Liver (tissue), 9 donors: ENCODE measurements around the gene DNAJC19. TPM values are rescaled to one million over a fixed set of nuclear protein-coding genes. Genes with fewer than 3 reads are reported as not detected.
A peak's percentile ranks its signal among the peaks of the same experiment; 100 is the strongest.
"Not testable (repeated sequence)": the region's sequence is repeated elsewhere in the genome, so short reads cannot be mapped to it uniquely, and the experiment has no call there.

Experiments
- DNase-seq: peaks from one replicate; pipeline ENCODE4 v3.0.0-alpha.2; 2017; ENCODE audit warnings: low spot score
- H3K27ac ChIP-seq, 2 donors: one replicate each; pipeline ENCODE4 v1.7.0; 2013; ENCODE audit warnings: inconsistent platforms in 2 of 2, low read length in 2 of 2, control low read depth in 1 of 2, low read depth in 1 of 2, mild to moderate bottlenecking in 1 of 2
- H3K27me3 ChIP-seq, 4 donors: one replicate each; pipeline versions ENCODE4 v1.6.1 to v1.7.0; 2013; ENCODE audit warnings: low read length in 3 of 4, inconsistent platforms in 1 of 4, mild to moderate bottlenecking in 1 of 4, moderate library complexity in 1 of 4; ENCODE audit not compliant: control insufficient read depth in 4 of 4, insufficient read depth in 4 of 4
- H3K36me3 ChIP-seq, 4 donors: one replicate each; pipeline versions ENCODE4 v1.6.1 to v1.7.0; 2013; ENCODE audit warnings: low read length in 3 of 4, mild to moderate bottlenecking in 3 of 4, low read depth in 1 of 4, moderate library complexity in 1 of 4; ENCODE audit not compliant: control insufficient read depth in 4 of 4, insufficient read depth in 3 of 4
- H3K4me1 ChIP-seq, 4 donors: one replicate each; pipeline versions ENCODE4 v1.6.1 to v1.7.0; 2013; ENCODE audit warnings: low read length in 3 of 4, mild to moderate bottlenecking in 3 of 4, moderate library complexity in 1 of 4; ENCODE audit not compliant: control insufficient read depth in 4 of 4, insufficient read depth in 4 of 4
- H3K4me3 ChIP-seq, 3 donors: one replicate each; pipeline versions ENCODE4 v1.6.1 to v1.7.0; 2013; ENCODE audit warnings: low read length in 3 of 3, control low read depth in 1 of 3, low read depth in 1 of 3, mild to moderate bottlenecking in 1 of 3
- H3K9ac ChIP-seq, 2 donors: one replicate each; pipeline ENCODE4 v1.7.0; 2013; ENCODE audit warnings: low read length in 2 of 2, mild to moderate bottlenecking in 2 of 2, moderate library complexity in 2 of 2, control low read depth in 1 of 2, low read depth in 1 of 2
- H3K9me3 ChIP-seq, 4 donors: one replicate each; pipeline versions ENCODE4 v1.6.1 to v1.7.0; 2013; ENCODE audit warnings: low read length in 3 of 4; ENCODE audit not compliant: control insufficient read depth in 4 of 4
- ATF3 ChIP-seq: IDR thresholded peaks from 2 replicates; pipeline ENCODE4 v1.6.1; 2016; ENCODE audit warnings: antibody characterized with exemption
- CTCF ChIP-seq: fragments of 150-350 bp; IDR thresholded peaks from 2 replicates; pipeline ENCODE4 v1.5.1; 2017; ENCODE audit warnings: improper control_type of control experiment, low read depth, low read length; ENCODE audit not compliant: missing input control
- EGR1 ChIP-seq, 2 donors: IDR thresholded peaks; 2 replicates each; pipeline ENCODE4 v1.6.1; 2016 to 2018; ENCODE audit warnings: antibody characterized with exemption in 2 of 2, low read depth in 2 of 2
- FOXA1 ChIP-seq: IDR thresholded peaks from 2 replicates; pipeline ENCODE4 v1.6.1; 2016; ENCODE audit warnings: antibody characterized with exemption
- FOXA2 ChIP-seq: IDR thresholded peaks from 2 replicates; pipeline ENCODE4 v1.6.1; 2016; ENCODE audit warnings: antibody characterized with exemption
- GABPA ChIP-seq, 2 donors: IDR thresholded peaks in 1 of 2; conservative IDR thresholded peaks in 1 of 2; 2 replicates each; pipeline ENCODE4 v1.6.1; 2016; ENCODE audit warnings: antibody characterized with exemption in 2 of 2, mild to moderate bottlenecking in 1 of 2, moderate library complexity in 1 of 2
- HNF4A ChIP-seq, 2 donors: conservative IDR thresholded peaks; 2 replicates each; pipeline ENCODE4 v1.6.1; 2016; ENCODE audit warnings: antibody characterized with exemption in 2 of 2, mild to moderate bottlenecking in 2 of 2
- HNF4G ChIP-seq: IDR thresholded peaks from 2 replicates; pipeline ENCODE4 v1.6.1; 2016; ENCODE audit warnings: antibody characterized with exemption
- JUND ChIP-seq, 2 donors: IDR thresholded peaks; 2 replicates each; pipeline ENCODE4 v1.6.1; 2016; ENCODE audit warnings: antibody characterized with exemption in 2 of 2
- NR2F2 ChIP-seq: IDR thresholded peaks from 2 replicates; pipeline ENCODE4 v1.6.1; 2016; ENCODE audit warnings: antibody characterized with exemption
- RAD21 ChIP-seq, 2 donors: IDR thresholded peaks; 2 replicates each; pipeline ENCODE4 v1.6.1; 2016; ENCODE audit warnings: antibody characterized with exemption in 2 of 2, mild to moderate bottlenecking in 2 of 2
- RXRA ChIP-seq, 2 donors: IDR thresholded peaks; 2 replicates each; pipeline ENCODE4 v1.6.1; 2017 to 2018; ENCODE audit warnings: antibody characterized with exemption in 2 of 2, mild to moderate bottlenecking in 1 of 2
- SP1 ChIP-seq: IDR thresholded peaks from 2 replicates; pipeline ENCODE4 v1.6.1; 2018; ENCODE audit warnings: antibody characterized with exemption, mild to moderate bottlenecking
- TAF1 ChIP-seq: conservative IDR thresholded peaks from 2 replicates; pipeline ENCODE4 v1.6.1; 2016; ENCODE audit warnings: antibody characterized with exemption, mild to moderate bottlenecking
- YY1 ChIP-seq: IDR thresholded peaks from 2 replicates; pipeline ENCODE4 v1.6.1; 2016; ENCODE audit warnings: antibody characterized with exemption, mild to moderate bottlenecking
- WGBS: extraction: QIAGEN DNeasy Blood & Tissue Kit; methylation state at CpG from one replicate; pipeline ENCODE4 v1.1.7; 2013; 5-methylcytosine and 5-hydroxymethylcytosine counted together
- polyA plus RNA-seq, 2 donors: library from polyadenylated mRNA; stranded (reverse) in 1 of 2; unstranded in 1 of 2; fragments of 200-250 nt in 1 of 2; fragments of >200 nt in 1 of 2; fragmentation: Nextera tagmentation in 1 of 2; extraction: Ambion mirVana in 1 of 2; gene quantifications; one replicate each; pipeline versions ENCODE4 v1.2.1 to v1.2.3, GENCODE V29; 2013 to 2015
- total RNA-seq, 2 donors: library from RNA; depleted of rRNA; stranded (reverse); fragments of >200 nt; gene quantifications; one replicate each; pipeline ENCODE4 v1.2.3, GENCODE V29; 2014
- TF ChIP-seq, protein P1 (sequence below): IDR thresholded peaks from 2 replicates; pipeline ENCODE4 v1.6.1; 2016; ENCODE audit warnings: antibody characterized with exemption, mild to moderate bottlenecking
- TF ChIP-seq, protein P2 (sequence below): IDR thresholded peaks from 2 replicates; pipeline ENCODE4 v1.6.1; 2016; ENCODE audit warnings: antibody characterized with exemption
- donor health status: healthy.
- donor health status: healthy.
- donor health status: healthy.
- donor health status: healthy.
- donor health status: healthy.

DNAJC19 gene
- total and polyA plus RNA-seq, 4 donors: 19.4 to 107 (median 27.5) TPM

DNA sequence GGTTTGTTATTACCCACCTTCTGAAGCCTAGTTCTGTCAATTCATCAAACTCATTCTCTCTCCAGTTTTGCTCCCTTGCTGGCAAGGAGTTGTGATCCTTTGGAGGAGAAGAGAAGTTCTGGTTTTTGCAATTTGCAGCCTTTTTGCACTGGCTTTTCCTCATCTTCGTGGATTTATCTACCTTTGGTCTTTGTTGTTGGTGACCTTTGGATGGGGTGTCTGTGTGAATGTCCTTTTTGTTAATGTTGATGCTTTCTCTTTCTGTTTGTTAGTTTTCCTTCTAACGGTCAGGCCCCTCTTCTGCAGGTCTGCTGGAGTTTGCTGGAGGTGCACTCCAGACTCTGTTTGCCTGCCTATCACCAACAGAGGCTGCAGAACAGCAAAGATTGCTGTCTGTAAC, 13.9 kb upstream of the DNAJC19 start:
- H3K36me3 ChIP-seq, H3K9ac ChIP-seq, H3K9me3 ChIP-seq, H3K27me3 ChIP-seq, H3K4me1 ChIP-seq, H3K27ac ChIP-seq, DNase-seq: not testable (repeated sequence)
- 25% methylated on average over 2 of the region's 2 CpGs for WGBS
- TF ChIP-seq HNF4A (conservative IDR thresholded peaks at IDR 0.05): peak; percentile 54 to 63
- H3K4me3 ChIP-seq: peak overlapping the region in 2 of 3 donors; percentile 9 to 21

DNA sequence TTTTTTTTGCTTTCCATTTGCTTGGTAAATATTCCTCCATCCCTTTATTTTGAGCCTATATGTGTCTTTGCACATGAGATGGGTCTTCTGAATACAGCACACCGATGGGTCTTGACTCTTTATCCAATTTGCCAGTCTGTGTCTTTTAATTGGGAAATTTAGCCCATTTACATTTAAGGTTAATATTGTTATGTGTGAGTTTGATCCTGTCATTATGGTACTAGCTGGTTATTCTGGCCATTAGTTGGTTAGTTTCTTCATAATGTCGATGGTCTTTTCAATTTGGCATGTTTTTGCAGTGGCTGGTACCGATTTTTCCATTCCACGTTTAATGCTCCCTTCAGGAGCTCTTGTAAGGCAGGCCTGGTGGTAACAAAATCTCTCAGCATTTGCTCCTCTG, 12.8 kb upstream of the DNAJC19 start:
- not testable (repeated sequence) for H3K9me3 ChIP-seq, H3K9ac ChIP-seq, H3K4me1 ChIP-seq, DNase-seq, H3K27me3 ChIP-seq, H3K4me3 ChIP-seq, H3K27ac ChIP-seq, H3K36me3 ChIP-seq
- 87% methylated on average over 4 of the region's 4 CpGs for WGBS

GRCh38 chr3:180996415-180996932, 6.9 kb upstream of the DNAJC19 start:
- Histone ChIP-seq H3K4me3 (no peak overlapping the region), H3K4me1 (no peaks in the 10 kb centered on the region), H3K27ac (no peak overlapping the region), H3K36me3 (no peaks in the 10 kb centered on the region), H3K9me3 (no peaks in the 10 kb centered on the region), H3K9ac (no peak overlapping the region), H3K27me3 (no peaks in the 10 kb centered on the region)
- TF ChIP-seq GABPA (IDR thresholded peaks at IDR 0.05 in 1 of 2, conservative IDR thresholded peaks at IDR 0.05 in 1 of 2) (no peak), TAF1 (no peak), RAD21 (IDR thresholded peaks at IDR 0.05) (no peak), JUND (IDR thresholded peaks at IDR 0.05) (no peak), SP1 (no peak), ATF3 (no peak), HNF4A (conservative IDR thresholded peaks at IDR 0.05) (no peak), FOXA2 (no peak), RXRA (IDR thresholded peaks at IDR 0.05) (no peak), HNF4G (no peak), YY1 (no peak), CTCF (no peak), NR2F2 (no peak), EGR1 (IDR thresholded peaks at IDR 0.05; ENCODE audit: low read depth in 2 of 2) (no peak), FOXA1 (no peak)
- TF ChIP-seq, protein P1, sequence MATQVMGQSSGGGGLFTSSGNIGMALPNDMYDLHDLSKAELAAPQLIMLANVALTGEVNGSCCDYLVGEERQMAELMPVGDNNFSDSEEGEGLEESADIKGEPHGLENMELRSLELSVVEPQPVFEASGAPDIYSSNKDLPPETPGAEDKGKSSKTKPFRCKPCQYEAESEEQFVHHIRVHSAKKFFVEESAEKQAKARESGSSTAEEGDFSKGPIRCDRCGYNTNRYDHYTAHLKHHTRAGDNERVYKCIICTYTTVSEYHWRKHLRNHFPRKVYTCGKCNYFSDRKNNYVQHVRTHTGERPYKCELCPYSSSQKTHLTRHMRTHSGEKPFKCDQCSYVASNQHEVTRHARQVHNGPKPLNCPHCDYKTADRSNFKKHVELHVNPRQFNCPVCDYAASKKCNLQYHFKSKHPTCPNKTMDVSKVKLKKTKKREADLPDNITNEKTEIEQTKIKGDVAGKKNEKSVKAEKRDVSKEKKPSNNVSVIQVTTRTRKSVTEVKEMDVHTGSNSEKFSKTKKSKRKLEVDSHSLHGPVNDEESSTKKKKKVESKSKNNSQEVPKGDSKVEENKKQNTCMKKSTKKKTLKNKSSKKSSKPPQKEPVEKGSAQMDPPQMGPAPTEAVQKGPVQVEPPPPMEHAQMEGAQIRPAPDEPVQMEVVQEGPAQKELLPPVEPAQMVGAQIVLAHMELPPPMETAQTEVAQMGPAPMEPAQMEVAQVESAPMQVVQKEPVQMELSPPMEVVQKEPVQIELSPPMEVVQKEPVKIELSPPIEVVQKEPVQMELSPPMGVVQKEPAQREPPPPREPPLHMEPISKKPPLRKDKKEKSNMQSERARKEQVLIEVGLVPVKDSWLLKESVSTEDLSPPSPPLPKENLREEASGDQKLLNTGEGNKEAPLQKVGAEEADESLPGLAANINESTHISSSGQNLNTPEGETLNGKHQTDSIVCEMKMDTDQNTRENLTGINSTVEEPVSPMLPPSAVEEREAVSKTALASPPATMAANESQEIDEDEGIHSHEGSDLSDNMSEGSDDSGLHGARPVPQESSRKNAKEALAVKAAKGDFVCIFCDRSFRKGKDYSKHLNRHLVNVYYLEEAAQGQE: no peak
- TF ChIP-seq, protein P2, sequence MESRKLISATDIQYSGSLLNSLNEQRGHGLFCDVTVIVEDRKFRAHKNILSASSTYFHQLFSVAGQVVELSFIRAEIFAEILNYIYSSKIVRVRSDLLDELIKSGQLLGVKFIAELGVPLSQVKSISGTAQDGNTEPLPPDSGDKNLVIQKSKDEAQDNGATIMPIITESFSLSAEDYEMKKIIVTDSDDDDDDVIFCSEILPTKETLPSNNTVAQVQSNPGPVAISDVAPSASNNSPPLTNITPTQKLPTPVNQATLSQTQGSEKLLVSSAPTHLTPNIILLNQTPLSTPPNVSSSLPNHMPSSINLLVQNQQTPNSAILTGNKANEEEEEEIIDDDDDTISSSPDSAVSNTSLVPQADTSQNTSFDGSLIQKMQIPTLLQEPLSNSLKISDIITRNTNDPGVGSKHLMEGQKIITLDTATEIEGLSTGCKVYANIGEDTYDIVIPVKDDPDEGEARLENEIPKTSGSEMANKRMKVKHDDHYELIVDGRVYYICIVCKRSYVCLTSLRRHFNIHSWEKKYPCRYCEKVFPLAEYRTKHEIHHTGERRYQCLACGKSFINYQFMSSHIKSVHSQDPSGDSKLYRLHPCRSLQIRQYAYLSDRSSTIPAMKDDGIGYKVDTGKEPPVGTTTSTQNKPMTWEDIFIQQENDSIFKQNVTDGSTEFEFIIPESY: no peak
- WGBS: 87% methylated on average over 2 of the region's 2 CpGs
- no peak for DNase-seq
